SK-N-SH treated with all-trans-retinoic acid at 6 μM for 48 hours (cell line): ENCODE measurements around the gene EXOC5.

Experiments
- ATAC-seq: fragments of 200-7000 bp; cut with Tn5 transposase; 3 replicates; pipeline ENCODE4 v1.9.1; 2020; ENCODE audit warnings: mild to moderate bottlenecking, moderate library complexity
- ARNTL ChIP-seq: fragments of 450-650 bp; formaldehyde crosslinking; IDR thresholded peaks from 2 replicates; pipeline ENCODE4 v1.5.0; 2020; ENCODE audit warnings: low read depth, mild to moderate bottlenecking, moderate library complexity, borderline replicate concordance
- BACH2 ChIP-seq: fragments of 250-450 bp; sonication (Bioruptor Pico); IDR thresholded peaks from 2 replicates; pipeline ENCODE4 v1.9.0; 2021; ENCODE audit warnings: mild to moderate bottlenecking, borderline replicate concordance
- CREB5 ChIP-seq: fragments of 250-450 bp; sonication (Bioruptor Pico); IDR thresholded peaks from 2 replicates; pipeline ENCODE4 v1.5.1; 2020; ENCODE audit warnings: low read depth, mild to moderate bottlenecking, moderate library complexity
- CSDC2 ChIP-seq: fragments of 250-450 bp; sonication (Bioruptor Pico); IDR thresholded peaks from 2 replicates; pipeline ENCODE4 v1.5.0; 2020; ENCODE audit warnings: mild to moderate bottlenecking, moderate library complexity
- CSRNP3 ChIP-seq: fragments of 250-450 bp; sonication (Bioruptor Pico); IDR thresholded peaks from 2 replicates; pipeline ENCODE4 v1.5.1; 2021; ENCODE audit warnings: mild to moderate bottlenecking, moderate library complexity
- ESRRG ChIP-seq: fragments of 250-450 bp; sonication (Bioruptor Pico); IDR thresholded peaks from 2 replicates; pipeline ENCODE4 v1.6.1; 2021; ENCODE audit warnings: mild to moderate bottlenecking
- GLIS3 ChIP-seq: fragments of 250-450 bp; sonication (Bioruptor Pico); IDR thresholded peaks from 2 replicates; pipeline ENCODE4 v1.5.0; 2020; ENCODE audit warnings: mild to moderate bottlenecking, moderate library complexity
- ISL1 ChIP-seq: fragments of 250-450 bp; sonication (Bioruptor Pico); IDR thresholded peaks from 2 replicates; pipeline ENCODE4 v2.1.2; 2022; ENCODE audit warnings: mild to moderate bottlenecking, moderate library complexity
- OSR1 ChIP-seq: fragments of 250-450 bp; sonication (Bioruptor Pico); IDR thresholded peaks from 2 replicates; pipeline ENCODE4 v1.8.0; 2022; ENCODE audit warnings: moderate library complexity, mild to moderate bottlenecking, inconsistent platforms
- PATZ1 ChIP-seq: fragments of 250-450 bp; sonication (Bioruptor Pico); IDR thresholded peaks from 2 replicates; pipeline ENCODE4 v1.8.0; 2020; ENCODE audit warnings: mild to moderate bottlenecking, moderate library complexity, borderline replicate concordance
- PPARA ChIP-seq: fragments of 250-450 bp; sonication (Bioruptor Pico); IDR thresholded peaks from 2 replicates; pipeline ENCODE4 v1.5.0; 2020; ENCODE audit warnings: mild to moderate bottlenecking, borderline replicate concordance
- RARB ChIP-seq: fragments of 250-450 bp; sonication (Bioruptor Pico); IDR thresholded peaks from 2 replicates; pipeline ENCODE4 v1.8.0; 2021; ENCODE audit warnings: mild to moderate bottlenecking, moderate library complexity
- SNAI2 ChIP-seq: fragments of 250-450 bp; sonication (Bioruptor Pico); IDR thresholded peaks from 2 replicates; pipeline ENCODE4 v1.5.0; 2020; ENCODE audit warnings: mild to moderate bottlenecking, moderate library complexity
- TCF4 ChIP-seq: fragments of 250-450 bp; sonication (Bioruptor Pico); IDR thresholded peaks from 2 replicates; pipeline ENCODE4 v1.8.0; 2021; ENCODE audit warnings: mild to moderate bottlenecking, moderate library complexity, borderline replicate concordance
- TOX ChIP-seq: fragments of 250-450 bp; sonication (Bioruptor Pico); IDR thresholded peaks from 2 replicates; pipeline ENCODE4 v1.8.0; 2021; ENCODE audit warnings: mild to moderate bottlenecking, moderate library complexity, borderline replicate concordance
- TSHZ2 ChIP-seq: fragments of 250-450 bp; sonication (Bioruptor Pico); IDR thresholded peaks from 2 replicates; pipeline ENCODE4 v1.5.0; 2020; ENCODE audit warnings: mild to moderate bottlenecking, moderate library complexity
- ZC3H10 ChIP-seq: fragments of 250-450 bp; sonication (Bioruptor Pico); IDR thresholded peaks from 2 replicates; pipeline ENCODE4 v1.5.1; 2021; ENCODE audit warnings: mild to moderate bottlenecking, moderate library complexity
- ZFP3 ChIP-seq: fragments of 250-450 bp; sonication (Bioruptor Pico); IDR thresholded peaks from 2 replicates; pipeline ENCODE4 v1.5.0; 2020; ENCODE audit warnings: mild to moderate bottlenecking, moderate library complexity
- ZFP30 ChIP-seq: fragments of 450-650 bp; formaldehyde crosslinking; IDR thresholded peaks from 2 replicates; pipeline ENCODE4 v1.5.0; 2022; ENCODE audit warnings: mild to moderate bottlenecking, moderate library complexity
- ZNF565 ChIP-seq: fragments of 450-650 bp; formaldehyde crosslinking; conservative IDR thresholded peaks from 2 replicates; pipeline ENCODE4 v1.5.0; 2020; ENCODE audit warnings: low read depth, mild to moderate bottlenecking, moderate library complexity
- ZNF70 ChIP-seq: fragments of 450-650 bp; formaldehyde crosslinking; IDR thresholded peaks from 2 replicates; pipeline ENCODE4 v1.5.0; 2020; ENCODE audit warnings: mild to moderate bottlenecking, moderate library complexity
- ZNF8 ChIP-seq: fragments of 450-650 bp; formaldehyde crosslinking; IDR thresholded peaks from 2 replicates; pipeline ENCODE4 v1.5.0; 2020; ENCODE audit warnings: mild to moderate bottlenecking, moderate library complexity

EXOC5 gene

GRCh38 chr14:57182760-57183503, 85.8 kb downstream of the EXOC5 start:
- TF ChIP-seq BACH2 (CRISPR knock-in tag), result no peak
- TF ChIP-seq ESRRG (CRISPR knock-in tag), result no peak
- TF ChIP-seq ARNTL (CRISPR knock-in tag), result no peak
- no peak for TF ChIP-seq GLIS3
- TF ChIP-seq ISL1, result no peak
- TF ChIP-seq ZNF8 (CRISPR knock-in tag), result no peak
- no peak for TF ChIP-seq TSHZ2
- no peak for TF ChIP-seq CSDC2
- no peak for TF ChIP-seq RARB
- no peak for TF ChIP-seq SNAI2 (CRISPR knock-in tag)
- no peak for TF ChIP-seq PATZ1 (CRISPR knock-in tag)
- TF ChIP-seq PPARA, result no peak
- TF ChIP-seq ZNF565 (CRISPR knock-in tag), result no peak
- TF ChIP-seq TOX (CRISPR knock-in tag), result no peak
- TF ChIP-seq CREB5 (CRISPR knock-in tag), result no peak
- TF ChIP-seq, all 23 proteins: peak for 0
- ATAC-seq, result peak; percentile 57; the same call in 2 of the 3 replicates

- ATAC-seq, result no peak
- TF ChIP-seq ZFP30 (no peak), PATZ1 (CRISPR knock-in tag) (no peak), TOX (CRISPR knock-in tag) (no peak), BACH2 (CRISPR knock-in tag) (no peak), CREB5 (CRISPR knock-in tag) (no peak), ZNF565 (CRISPR knock-in tag) (no peak), ESRRG (CRISPR knock-in tag) (no peak), ZNF8 (CRISPR knock-in tag) (no peak), ZC3H10 (CRISPR knock-in tag) (no peak), OSR1 (CRISPR knock-in tag) (no peak), TCF4 (no peak), GLIS3 (no peak), RARB (no peak), ZFP3 (CRISPR knock-in tag) (no peak), SNAI2 (CRISPR knock-in tag) (no peak), ZNF70 (no peak), ISL1 (no peak), CSDC2 (no peak)
These were observed 89.4 kb downstream of the EXOC5 start for GRCh38 chr14:57179273-57179672.

- ATAC-seq, result no peak
- TF ChIP-seq ISL1 (no peak), BACH2 (CRISPR knock-in tag) (no peak), CSRNP3 (CRISPR knock-in tag) (no peak), PPARA (no peak), OSR1 (CRISPR knock-in tag) (no peak), ZNF565 (CRISPR knock-in tag) (no peak), GLIS3 (no peak), SNAI2 (CRISPR knock-in tag) (no peak), ZFP3 (CRISPR knock-in tag) (no peak), ZNF8 (CRISPR knock-in tag) (no peak), TCF4 (no peak), RARB (no peak), ZC3H10 (CRISPR knock-in tag) (no peak), ZNF70 (no peak), ARNTL (CRISPR knock-in tag) (no peak), ZFP30 (no peak)
These were observed 94.2 kb downstream of the EXOC5 start for GRCh38 chr14:57174466-57174865.
